ENCODE data around the gene TOR1AIP1. TPM values are rescaled to one million over a fixed set of nuclear protein-coding genes. Genes with fewer than 3 reads are reported as not detected.

The TOR1AIP1 gene
- total and polyA plus RNA-seq, 2 of the 4 experiments (the other 2 are of a cell fraction) = 20.7 to 64.5 TPM

GRCh38 chr1:179910934-179911333 is 28.8 kb downstream of the TOR1AIP1 start:
- Histone ChIP-seq H2BK5ac (ENCODE audit: low read depth, low read length, poor library complexity, severe bottlenecking) (no peak overlapping the region), H3K4me3 (ENCODE audit: insufficient read depth, low read depth, low read length) (no peak overlapping the region), H3K9me1 (ENCODE audit: insufficient read depth, low read length) (no peaks in the 10 kb centered on the region), H4K8ac (ENCODE audit: low read depth in 2 of 2, low read length in 2 of 2) (no peak overlapping the region), H3K4me1 (ENCODE audit: control insufficient read depth, insufficient read depth, low read length) (no peaks in the 10 kb centered on the region), H2BK15ac (ENCODE audit: low read depth, low read length) (no peak overlapping the region), H2AFZ (replicated peaks; ENCODE audit: low read length, poor library complexity) (no peak overlapping the region), H3K27me3 (ENCODE audit: control insufficient read depth, insufficient read depth, low read length) (no peaks in the 10 kb centered on the region), H3K14ac (replicated peaks; ENCODE audit: low read depth, low read length) (no peak overlapping the region), H2AK5ac (ENCODE audit: low read depth, low read length) (no peak overlapping the region), H3K27ac (ENCODE audit: insufficient read depth, low read length) (no peak overlapping the region), H3K9me3 (ENCODE audit: control insufficient read depth, insufficient read depth, low read length) (no peaks in the 10 kb centered on the region), H4K20me1 (ENCODE audit: insufficient read depth, low read length) (no peaks in the 10 kb centered on the region), H3K4ac (ENCODE audit: low read depth, low read length) (no peak overlapping the region), H3K23ac (ENCODE audit: low read depth, low read length) (no peak overlapping the region), H2AK9ac (replicated peaks; ENCODE audit: low read depth, low read length, poor library complexity) (no peak overlapping the region), H3K9ac (ENCODE audit: low read depth, low read length) (no peak overlapping the region), H2BK120ac (ENCODE audit: low read depth, low read length) (no peak overlapping the region), H4K5ac (ENCODE audit: low read depth, low read length) (no peak overlapping the region), H4K91ac (ENCODE audit: insufficient read depth, low read depth, low read length) (no peak overlapping the region), H2BK20ac (ENCODE audit: low read depth, low read length) (no peak overlapping the region), H3K4me2 (ENCODE audit: low read depth, low read length) (no peak overlapping the region), H3K36me3 (ENCODE audit: control insufficient read depth, insufficient read depth, low read length) (peaks cover 21% of the 10 kb centered on the region), H3K56ac (ENCODE audit: extremely low read depth, insufficient read depth, low read length) (no peak overlapping the region), H3K79me1 (ENCODE audit: low read depth in 1 of 2, low read length in 2 of 2) (no peaks in the 10 kb centered on the region), H3K18ac (ENCODE audit: low read depth, low read length) (no peak overlapping the region)
- in situ Hi-C loops (cut with MboI; ENCODE audit: low sequenced_read_pairs) (no loop called here), intact Hi-C loops (cut with micrococcal nuclease) (no loop called here), dilution Hi-C loops (cut with HindIII; ENCODE audit: low sequenced_read_pairs, unreplicated experiment) (no loop called here)
- CTCF ChIA-PET = no interaction called here
- DNase-seq (peak; percentile 27), ATAC-seq (ENCODE audit: low read depth) (no peak)
- WGBS, 2 experiments (ENCODE audit: extremely low coverage in 2 of 2, insufficient read length in 1 of 2) = no CpG with 5 or more reads among the region's 1 CpG
- TF ChIP-seq POLR2A (IDR thresholded peaks at IDR 0.05; ENCODE audit: low read depth, low read length) (no peak), MAFK (IDR thresholded peaks at IDR 0.05; ENCODE audit: low read depth, low read length) (no peak), USF2 (IDR thresholded peaks at IDR 0.05; ENCODE audit: low read depth, low read length) (no peak)
- BruUV-seq (replicated peaks) = no TSS peak
- POLR2A ChIA-PET (ENCODE audit: unreplicated experiment) = no interaction called here

All from IMR-90 (cell line).